EH (cell line): ENCODE data around the gene CABP4.
A peak's percentile ranks its signal among the peaks of the same experiment; 100 is the strongest.

Experiments
- DNase-seq: peaks from one replicate; pipeline ENCODE4 v3.0.0-alpha.2; 2015; ENCODE audit warnings: low read depth

Gene CABP4

GRCh38 chr11:67435727-67436458 is 19.3 kb upstream of the CABP4 start:
- DNase-seq = no peak

GRCh38 chr11:67436459-67437081 is 18.6 kb upstream of the CABP4 start:
- no peak for DNase-seq

- no peak for DNase-seq
Measured at GRCh38 chr11:67437082-67437808, 17.9 kb upstream of the CABP4 start, which contains the start of gene PTPRCAP. Gene PTPRCAP (minus strand): TSS chr11:67437682. CDS start chr11:67437619, 63 bp downstream.

GRCh38 chr11:67437809-67438157 is 17.4 kb upstream of the CABP4 start:
- DNase-seq = no peak

- DNase-seq = no peak
Measured at GRCh38 chr11:67438158-67438902, 16.8 kb upstream of the CABP4 start.

GRCh38 chr11:67439321-67440228 is 15.6 kb upstream of the CABP4 start:
- peak; percentile 28 for DNase-seq

GRCh38 chr11:67440229-67441097 is 14.7 kb upstream of the CABP4 start:
- no peak for DNase-seq

- DNase-seq = no peak
Measured at GRCh38 chr11:67441098-67441563, 14.0 kb upstream of the CABP4 start.

GRCh38 chr11:67441731-67442351 is 13.3 kb upstream of the CABP4 start:
- no peak for DNase-seq

- peak; percentile 23 for DNase-seq
Measured at GRCh38 chr11:67442504-67443404, 12.4 kb upstream of the CABP4 start.

GRCh38 chr11:67445515-67445914 is 9.6 kb upstream of the CABP4 start:
- no peak for DNase-seq

GRCh38 chr11:67448220-67448609 is 6.9 kb upstream of the CABP4 start:
- DNase-seq = no peak

- DNase-seq = no peak
Measured at GRCh38 chr11:67449116-67449844, 5.9 kb upstream of the CABP4 start.

- DNase-seq = no peak
Measured at GRCh38 chr11:67450796-67451657, 4.1 kb upstream of the CABP4 start.

GRCh38 chr11:67451658-67451976 is 3.5 kb upstream of the CABP4 start:
- no peak for DNase-seq

- DNase-seq = no peak
Measured at GRCh38 chr11:67452141-67452952, 2.8 kb upstream of the CABP4 start, which contains the start of gene GPR152. Gene GPR152 (minus strand): TSS chr11:67452729. CDS start chr11:67452724, 5 bp downstream.
